SW480 (cell line): ENCODE results near the gene SCD5.

ENCODE experiments used
- DNase-seq: peaks from one replicate; pipeline ENCODE4 v3.0.0-alpha.2; 2016; ENCODE audit warnings: low spot score

SCD5 gene

DNA sequence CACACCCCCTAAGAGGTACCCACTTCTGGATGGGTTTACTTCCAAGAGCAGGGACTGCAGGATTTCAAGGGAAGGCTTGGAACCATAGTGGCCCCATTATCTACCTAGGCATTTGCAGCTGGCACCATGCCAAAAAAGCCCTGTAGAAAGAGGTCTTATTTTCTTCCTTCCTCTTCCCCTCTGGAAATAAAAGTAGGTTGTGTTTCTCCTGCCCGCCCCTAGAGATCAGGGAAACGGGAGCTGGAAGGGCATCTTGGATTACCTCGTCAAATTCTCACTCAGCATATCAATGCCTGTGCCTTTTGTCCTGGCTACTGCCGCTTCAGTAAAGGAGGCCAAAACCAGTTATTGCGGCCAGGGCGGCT, 1.6 kb downstream of the SCD5 start:
- no peak for DNase-seq

DNA sequence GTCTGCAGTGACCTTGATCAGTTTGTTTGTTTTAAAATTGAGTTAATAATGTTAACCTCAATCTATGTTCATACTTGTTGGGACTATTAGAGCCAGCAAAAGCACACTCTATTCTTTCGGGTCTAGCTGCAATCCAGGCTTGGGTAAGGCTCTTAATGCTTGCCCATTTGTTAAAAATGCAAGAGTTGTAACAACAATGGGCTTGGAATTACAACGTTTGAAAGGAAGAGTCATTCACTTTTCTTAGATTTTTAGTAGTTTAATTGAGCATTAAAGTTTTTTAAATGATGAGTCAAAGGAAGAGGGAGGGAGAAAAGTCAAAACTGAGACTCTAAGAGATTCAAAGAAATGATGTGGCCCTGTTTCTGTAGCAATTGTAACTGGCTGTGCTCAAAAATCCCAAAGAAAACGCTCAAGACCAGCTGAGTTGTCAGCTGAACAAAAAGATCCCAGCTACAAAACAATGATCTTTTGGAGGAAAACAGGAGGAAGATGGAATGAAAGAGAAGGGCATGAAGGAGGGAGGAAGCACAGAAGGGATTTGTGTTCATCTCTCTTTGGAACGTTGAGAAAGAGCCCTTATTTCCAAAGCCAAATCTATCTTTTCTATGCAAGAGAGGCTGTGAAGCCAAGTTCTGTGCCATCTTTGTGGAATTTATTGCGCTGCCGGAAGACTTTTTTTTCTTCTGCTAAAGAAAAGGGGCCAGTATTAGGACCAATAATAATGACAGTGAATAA, 5.5 kb downstream of the SCD5 start:
- no peak for DNase-seq

DNA sequence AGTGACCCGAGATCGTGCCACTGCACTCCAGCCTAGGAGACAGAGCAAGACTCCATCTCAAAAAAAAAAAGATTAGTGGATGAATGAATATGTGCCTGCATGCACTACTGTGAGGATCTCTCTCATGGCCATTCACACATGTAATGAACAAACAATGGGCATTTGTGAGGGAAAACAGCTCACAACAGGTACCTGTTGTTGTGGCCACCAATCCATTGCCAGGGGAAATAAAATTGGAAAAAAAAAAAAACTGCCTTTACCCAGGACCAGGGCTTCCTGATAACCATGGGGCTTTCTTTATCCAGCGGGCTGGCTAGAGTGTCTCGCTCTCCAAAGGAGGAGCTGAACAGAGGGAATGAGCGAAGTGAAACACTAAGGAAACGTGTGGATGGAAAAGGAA, 7.4 kb downstream of the SCD5 start:
- DNase-seq, result no peak

DNA sequence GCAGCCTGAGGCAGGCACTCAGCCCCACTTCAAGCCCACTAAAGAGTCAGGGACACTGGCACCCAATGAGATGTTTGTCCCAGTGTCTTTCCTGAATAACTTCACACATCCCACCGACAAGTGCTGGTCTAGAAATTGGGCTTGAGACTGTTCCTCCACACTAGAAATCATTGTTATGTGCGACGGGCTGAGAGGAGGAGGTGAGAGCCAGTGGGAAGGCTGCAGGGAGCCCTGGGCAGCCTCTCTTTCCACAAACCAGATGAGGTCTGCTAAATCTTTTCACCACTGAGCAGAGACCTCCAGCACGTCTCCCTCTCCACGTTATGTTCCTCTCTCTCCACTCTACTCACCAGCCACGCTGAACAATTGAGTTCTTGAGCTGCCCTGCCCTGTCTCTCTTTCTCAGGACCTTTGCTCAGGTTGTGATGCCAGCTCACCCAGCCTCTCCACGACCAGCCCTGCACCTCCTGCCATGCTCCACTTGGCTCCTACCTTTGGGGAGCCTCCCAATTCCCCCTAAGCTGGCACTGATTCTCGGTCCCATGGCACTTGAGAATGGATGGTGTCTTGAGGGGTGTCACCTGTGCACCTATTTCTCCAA, 8.4 kb downstream of the SCD5 start:
- DNase-seq, result no peak

DNA sequence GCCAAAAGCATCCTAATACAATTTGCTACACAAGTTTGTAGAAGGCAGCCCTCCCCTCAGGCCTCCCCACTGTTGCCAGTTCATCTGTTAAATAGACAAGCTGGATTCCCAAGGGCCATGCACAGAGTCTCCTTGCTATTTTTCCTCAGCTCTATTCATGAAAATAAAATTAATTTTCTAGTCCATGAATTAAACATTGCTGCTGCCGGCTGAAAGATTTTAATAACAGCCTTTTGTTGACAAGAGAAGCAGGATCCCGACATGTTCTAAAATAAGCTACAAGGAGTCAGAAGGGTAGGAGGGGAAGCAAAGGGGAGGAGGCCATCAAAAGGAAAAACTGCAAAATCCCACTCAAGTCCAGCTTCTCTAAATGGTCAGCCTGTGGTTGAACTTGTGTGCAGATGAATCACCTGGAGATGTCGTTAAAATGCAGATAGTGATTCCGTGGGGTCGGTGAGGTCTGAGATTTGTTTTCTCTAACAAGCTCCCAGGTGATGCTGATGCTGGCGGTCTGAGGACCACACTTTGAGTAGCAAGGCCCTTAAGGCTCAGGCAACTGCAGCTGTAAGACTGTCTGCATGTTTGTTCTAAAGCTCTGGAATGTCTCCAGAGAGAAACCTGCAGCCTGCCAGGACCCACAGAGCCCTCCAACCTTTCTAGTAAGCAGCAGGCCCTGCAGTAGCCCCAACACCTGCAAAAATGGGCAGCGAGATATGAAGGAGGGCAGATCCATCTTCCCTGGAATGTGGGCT, 9.4 kb downstream of the SCD5 start:
- no peak for DNase-seq

DNA sequence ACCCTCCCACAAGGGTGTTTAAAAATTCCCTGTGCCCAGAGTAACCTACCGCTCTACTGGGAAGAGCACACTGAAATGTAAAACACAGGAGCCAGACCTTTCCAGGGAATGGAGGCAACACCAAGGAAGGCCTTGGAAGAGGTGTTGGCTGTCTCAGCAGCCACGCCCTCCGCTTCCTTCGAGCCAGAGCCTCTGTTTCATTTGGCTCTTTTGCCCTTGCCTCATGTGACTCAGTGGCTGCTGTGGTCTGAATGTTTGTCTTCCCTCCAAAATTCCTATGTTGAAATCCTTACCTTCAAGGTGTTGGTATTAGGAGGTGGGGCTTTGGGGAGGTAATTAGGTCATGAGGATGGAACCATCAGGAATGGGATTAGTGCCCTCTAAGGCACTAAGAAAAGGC, 11.3 kb downstream of the SCD5 start:
- DNase-seq, result no peak

DNA sequence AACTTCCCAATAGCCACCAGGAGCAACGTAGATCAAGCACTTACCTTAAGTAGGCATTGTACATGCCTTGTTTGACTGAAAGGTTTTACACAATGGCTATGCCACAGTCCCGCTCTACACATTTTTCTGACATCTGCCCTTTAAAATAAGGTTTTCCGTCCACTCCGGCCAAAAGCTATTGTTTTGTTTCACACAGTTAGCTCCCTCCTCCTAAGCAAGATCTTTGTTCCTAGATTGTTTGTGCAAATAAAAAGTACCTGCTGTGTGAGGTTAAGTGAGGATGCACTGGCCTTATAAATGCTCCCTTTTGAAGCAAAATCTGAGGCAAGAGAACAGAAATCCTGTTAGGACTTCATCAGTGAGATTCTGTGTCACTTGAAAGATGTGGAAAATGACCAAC, 11.8 kb downstream of the SCD5 start:
- DNase-seq, result no peak

DNA sequence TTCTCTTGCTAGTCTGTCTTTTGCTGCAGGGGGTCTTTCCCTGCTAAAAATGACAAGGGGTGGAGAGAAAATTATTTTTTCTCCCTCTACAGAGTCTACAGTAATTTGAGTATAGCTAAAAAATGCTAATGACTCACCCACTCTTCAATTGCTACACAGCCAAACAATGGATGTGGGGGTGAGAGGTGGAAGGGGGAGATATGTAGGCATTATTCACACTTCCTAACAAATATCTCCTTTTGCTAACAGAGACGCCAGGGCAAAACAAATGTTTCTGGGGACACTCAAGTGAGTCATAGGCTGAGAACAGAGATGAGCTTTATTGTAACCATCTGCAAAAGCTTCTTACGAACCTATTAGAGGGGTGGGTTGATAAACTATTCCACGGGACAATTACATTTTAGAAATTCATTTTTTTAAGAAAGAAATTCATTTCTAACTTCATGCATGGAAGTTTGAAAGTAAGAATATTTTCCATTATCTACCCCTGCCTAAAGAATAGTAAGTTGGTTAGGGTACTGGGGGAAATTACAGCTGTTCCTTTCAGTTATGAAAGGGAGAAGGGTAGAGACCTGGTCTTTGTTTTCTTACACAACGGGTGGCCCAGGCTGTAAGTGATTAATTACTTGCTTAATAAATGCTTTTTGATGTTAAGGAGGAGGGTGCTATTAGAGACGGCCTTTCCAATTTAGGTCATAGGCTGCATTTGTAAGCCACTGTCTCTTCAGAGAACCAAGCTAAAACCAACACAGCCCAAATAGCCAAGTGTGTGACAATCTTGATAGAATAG, 12.8 kb downstream of the SCD5 start:
- peak; percentile 69 for DNase-seq

DNA sequence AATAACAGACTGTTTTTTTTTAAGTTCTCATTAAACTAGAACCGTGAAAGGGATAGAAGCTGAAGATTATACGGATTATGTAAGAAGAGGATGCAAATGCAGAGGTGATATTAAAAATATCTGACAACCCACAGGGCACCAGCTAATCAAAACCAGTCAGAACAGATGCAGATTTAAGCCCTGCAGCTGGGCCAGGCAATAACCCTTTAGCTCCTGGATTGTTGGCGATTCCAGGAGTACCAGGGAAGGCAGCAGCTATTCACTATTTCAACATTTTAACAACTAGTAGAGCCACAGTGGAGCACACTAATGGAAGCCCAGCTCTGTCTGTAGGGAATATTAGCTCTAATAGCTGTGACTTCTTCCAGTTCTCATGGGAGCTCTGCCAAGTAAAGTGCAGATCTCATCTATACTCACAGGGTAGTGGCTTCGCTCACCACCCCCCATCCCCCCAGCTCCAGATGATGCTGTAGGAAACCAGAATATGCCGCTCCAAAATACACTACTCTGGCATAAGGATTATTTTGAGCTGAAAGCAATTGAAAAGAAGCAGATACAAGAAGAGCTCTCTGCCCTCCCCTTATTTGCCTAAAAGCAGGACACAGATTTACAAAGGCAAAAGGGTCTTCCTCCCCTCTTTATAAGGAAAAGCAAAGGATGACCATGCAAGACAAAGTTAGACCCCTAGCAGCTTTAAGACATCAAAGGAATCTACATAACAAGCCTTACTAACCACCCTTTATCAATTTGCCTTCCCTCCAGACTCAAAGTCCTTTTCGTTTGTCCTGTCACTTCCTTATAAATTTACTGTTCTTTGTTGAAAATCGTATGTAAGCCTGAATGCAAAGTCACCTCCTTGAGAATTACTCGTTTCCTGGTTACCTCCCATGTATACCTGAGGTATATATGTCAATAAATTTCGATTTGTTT, 13.7 kb downstream of the SCD5 start:
- DNase-seq, result no peak

DNA sequence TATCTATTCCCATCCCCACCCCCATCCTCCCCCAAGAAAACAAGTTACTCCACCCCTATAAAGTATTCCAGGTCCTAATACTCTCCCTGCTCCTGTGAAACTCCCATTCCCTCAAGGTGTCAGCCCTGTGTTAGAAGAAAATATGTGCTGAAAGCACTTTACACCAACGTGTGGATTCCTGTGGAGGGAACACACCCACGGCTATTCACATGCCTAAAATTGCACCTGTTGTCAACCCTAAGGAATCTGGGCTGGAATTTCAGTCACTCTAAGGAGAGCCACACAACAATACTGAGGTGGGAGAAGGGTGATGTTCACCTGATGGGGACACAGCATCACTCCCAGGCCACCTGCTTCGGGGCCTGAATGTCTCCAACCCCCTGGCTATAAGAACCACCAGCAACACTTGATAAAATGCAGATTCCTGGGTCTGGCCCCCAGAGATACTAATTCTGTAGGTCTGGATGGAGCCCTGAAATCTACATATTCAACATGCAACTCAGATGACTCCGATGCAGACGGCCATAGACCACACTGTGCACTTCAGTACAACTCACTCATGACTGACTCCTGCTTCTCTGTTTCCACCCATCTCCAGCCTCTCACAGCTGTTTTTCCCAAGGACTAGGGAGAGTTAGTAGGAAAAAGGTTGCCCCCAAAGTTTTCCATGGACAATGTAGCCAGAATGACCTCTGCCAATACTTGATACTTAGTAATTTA, 15.8 kb downstream of the SCD5 start:
- DNase-seq, result peak; percentile 70

DNA sequence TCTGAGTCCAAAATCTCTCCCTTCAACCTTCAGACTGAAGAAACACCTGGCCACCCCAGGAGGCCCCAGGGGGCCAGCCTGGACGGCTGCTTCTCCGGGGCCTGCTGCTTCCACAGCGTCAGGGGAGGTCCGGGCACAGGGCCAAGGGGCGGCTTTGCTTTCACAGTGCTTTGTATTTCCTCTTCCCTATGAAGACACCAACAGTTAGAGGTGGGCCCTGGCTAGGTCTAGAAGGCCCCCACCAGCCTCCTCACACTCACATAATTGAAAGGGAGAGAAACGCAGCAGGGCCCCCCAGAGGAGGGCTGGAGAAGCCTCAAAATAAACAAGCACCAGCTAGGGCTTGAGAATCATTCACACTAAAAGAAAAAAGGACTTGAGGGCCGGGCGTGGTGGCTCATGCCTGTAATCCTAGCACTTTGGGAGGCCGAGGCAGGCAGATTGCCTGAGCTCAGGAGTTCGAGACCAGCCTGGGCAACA, 17.8 kb downstream of the SCD5 start:
- DNase-seq, result no peak

DNA sequence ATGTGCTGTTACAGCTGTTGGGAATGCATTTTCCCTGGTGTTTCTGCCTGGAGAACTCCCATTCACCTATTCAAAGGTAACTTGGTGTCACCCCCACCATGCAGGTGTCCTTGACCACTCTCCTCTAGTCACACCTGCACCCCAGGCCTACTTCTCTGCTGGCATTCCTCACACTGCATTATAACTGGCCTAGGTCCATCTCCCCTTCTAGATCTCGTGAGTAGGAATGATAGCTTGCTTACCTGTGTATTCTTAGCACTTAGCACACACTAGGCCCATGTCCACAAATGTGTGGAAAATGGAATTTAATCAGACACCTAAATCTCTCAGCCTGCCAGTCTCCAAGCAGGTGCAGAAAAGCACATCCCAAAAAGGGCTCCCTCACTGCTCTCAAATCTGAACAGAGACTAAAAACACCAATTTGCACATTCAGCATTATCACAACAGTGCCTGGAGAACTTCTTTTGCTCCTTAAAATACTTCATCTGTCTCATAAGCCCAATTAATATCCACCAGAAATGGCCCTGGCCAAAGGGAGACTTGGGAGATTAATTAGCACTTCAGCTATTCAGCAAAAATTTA, 18.3 kb downstream of the SCD5 start:
- DNase-seq, result no peak

DNA sequence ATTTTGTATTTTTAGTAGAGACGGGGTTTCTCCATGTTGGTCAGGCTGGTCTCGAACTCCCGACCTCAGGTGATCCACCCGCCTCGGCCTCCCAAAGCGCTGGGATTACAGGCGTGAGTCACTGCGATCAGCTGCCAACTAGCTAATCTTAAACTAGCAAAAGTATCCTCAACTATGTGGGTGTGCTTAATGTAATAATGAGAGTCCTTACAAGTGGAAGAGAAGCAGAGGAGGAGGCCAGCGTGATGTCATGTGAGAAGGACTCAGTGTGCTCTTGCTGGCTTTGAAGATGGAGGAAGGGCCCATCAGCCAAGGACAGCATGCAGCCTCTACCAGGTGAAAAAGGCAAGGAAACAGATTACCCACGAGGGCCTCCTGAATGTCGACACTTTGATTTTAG, 19.6 kb downstream of the SCD5 start:
- DNase-seq, result no peak

DNA sequence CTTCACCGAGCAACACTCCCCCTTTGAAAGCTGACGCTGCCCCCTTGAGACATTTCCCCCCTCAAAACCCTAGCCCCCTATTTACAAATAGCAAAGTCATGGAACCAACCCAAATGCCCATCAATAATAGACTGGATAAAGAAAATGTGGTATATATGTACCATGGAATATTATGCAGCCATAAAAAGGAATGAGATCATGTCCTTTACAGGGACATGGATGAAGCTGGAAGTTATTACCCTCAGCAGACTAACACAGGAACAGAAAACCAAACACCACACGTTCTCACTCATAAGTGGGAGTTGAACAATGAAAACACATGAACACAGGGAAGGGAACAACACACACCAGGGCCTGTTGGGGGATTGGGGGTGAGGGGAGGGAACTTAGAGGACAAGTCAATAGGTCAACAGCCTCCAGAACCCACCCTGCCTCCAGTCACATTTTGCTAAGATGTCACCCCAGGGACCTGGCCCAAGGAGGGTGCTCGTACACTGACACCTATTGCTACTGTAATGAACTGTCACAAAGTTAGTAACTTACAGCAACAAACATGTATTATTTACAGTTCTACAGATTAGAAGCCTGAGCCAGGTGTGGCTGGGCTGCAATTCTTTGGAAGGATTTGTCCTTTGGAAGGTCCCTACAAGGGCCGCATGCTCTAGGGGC, 20.6 kb downstream of the SCD5 start:
- no peak for DNase-seq

DNA sequence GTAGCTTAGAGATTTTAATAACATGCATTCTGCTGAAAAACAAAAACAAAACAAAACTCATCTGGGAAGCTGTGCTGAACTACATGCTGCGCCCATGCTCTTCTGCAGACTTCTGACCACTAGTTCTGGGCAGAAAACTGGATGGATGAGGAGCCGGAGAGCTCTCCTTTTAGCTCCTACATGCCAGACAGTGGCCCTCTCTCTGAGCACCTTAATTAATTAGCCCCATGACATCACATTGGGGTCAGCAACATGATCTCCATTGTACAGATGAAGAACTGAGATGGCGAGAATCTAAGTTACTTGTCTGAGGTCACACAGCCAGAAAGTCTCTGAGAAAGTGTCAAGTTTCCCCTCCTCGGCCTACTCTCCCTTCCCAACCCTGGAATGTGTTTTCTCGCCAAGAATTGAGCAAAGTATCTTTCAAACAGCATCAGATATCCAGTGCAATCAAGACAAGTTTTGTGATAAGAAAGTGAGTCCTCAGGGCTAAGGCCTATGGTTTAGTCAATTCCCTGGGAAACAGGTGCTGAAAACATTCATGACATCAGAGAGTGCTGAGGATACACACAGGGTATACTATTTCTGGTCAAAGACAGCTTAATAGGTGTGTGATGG, 21.6 kb downstream of the SCD5 start:
- DNase-seq, result no peak

DNA sequence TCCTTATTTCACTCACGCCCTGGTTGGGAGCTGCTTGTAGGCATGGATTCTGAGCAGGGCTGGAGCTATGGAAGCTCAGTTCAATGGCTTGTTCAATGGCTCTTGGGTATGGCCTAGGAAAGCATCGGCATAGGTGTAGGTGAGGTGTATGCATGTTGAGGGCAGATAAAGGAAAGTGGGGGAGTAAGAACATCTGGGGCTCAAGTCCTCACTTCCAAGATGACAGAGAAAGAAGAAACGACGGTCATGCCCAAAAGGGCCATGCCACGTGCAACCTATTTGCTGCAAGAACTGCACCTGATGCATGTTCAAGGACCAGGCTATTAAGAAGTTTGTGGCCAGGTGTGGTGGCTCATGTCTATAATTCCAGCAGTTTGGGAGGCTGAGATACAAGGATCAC, 23.4 kb downstream of the SCD5 start:
- DNase-seq, result no peak

DNA sequence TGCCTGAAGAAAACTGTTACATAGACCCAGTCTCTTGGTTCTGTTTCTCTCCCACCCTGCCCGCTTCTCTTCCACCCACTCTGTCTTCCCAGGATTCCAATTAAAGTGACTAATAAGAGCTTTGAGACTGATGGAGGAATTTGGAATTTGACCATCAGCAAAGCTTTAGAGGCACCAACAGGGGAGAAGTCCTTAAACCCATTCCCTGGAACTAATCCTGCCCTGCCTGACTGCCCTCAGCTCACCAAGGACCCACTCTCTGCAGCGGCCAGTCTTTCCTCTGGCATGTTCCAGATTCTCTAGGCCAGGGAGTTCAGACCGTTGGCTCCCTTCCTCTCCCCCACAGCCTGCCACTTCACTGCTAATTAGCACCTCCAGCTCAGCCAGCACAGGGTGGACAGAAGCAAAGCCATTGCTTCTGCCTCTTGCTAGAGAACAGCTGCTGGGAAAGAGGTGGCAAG, 23.9 kb downstream of the SCD5 start:
- DNase-seq, result no peak

DNA sequence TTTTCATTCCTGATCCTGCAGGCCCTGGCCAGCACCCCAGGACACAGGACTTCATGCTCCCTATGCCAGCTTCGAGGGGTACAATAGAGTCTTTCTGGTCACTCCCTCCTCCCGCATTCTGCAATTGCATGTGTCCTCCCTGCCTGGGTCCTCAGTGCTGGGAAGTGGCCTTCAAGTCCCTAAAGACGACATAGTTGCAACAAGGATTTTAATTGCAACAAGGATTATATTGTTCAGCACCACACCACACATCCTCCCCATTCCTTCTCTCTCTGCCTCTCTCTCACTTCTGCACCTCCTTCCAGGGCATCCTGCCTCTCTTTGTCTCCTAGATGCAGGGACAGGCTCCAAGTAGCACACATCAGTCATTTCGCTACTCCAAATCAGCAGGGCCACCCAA, 25.5 kb downstream of the SCD5 start:
- DNase-seq, result no peak

DNA sequence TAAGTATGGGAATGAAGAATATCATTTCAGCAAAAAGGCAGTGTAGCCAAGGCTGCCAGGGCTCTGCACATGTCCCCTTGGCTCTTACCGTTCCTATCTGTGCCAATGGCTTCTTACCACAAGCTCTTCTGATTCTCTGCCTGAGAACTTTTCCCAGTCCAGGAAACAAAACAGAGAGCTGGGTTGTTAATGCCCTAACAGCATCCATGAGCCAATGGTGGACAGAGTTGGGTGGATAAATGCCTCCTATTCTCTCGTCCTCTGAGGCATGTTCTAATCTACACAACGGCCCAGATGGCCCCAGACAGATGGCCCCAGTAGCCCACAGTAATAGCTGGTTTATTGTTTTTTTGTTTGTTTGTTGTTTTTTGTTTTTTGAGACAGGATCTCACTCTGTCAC, 28.0 kb downstream of the SCD5 start:
- DNase-seq, result no peak
